Testis (tissue), 3 donors: ENCODE results near the gene NUDCD3. TPM values are rescaled to one million over a fixed set of nuclear protein-coding genes. Genes with fewer than 3 reads are reported as not detected.

ENCODE experiments used
- DNase-seq: peaks from one replicate; pipeline ENCODE4 v3.0.0-alpha.2; 2019
- H3K27ac ChIP-seq, 2 donors: fragments of 200-600 bp; sonication (generic); one replicate each; pipeline ENCODE4 v1.5.1; 2019
- H3K27me3 ChIP-seq: fragments of 200-600 bp; sonication (generic); one replicate; pipeline ENCODE4 v1.5.1; 2019
- H3K36me3 ChIP-seq: fragments of 200-600 bp; sonication (generic); one replicate; pipeline ENCODE4 v1.5.1; 2017; ENCODE audit warnings: low read depth; ENCODE audit errors: missing control alignments
- H3K4me1 ChIP-seq: fragments of 200-600 bp; sonication (generic); one replicate; pipeline ENCODE4 v1.5.1; 2019
- H3K4me3 ChIP-seq, 2 donors: fragments of 200-600 bp; sonication (generic); one replicate each; pipeline ENCODE4 v1.5.1; 2017 to 2019
- H3K9me3 ChIP-seq: fragments of 200-600 bp; sonication (generic); one replicate; pipeline ENCODE4 v1.5.1; 2017
- CTCF ChIP-seq, 3 experiments: fragments of 450-650 bp in 2 of 3; fragments of 200-600 bp in 1 of 3; sonication (generic) in 1 of 3; IDR thresholded peaks; one replicate each; pipeline ENCODE4 v1.5.1; 2016 to 2019; ENCODE audit warnings: antibody characterized with exemption in 3 of 3, mild to moderate bottlenecking in 2 of 3, moderate library complexity in 1 of 3
- POLR2A ChIP-seq: fragments of 450-650 bp; IDR thresholded peaks from one replicate; pipeline ENCODE4 v1.6.1; 2017; ENCODE audit warnings: antibody characterized with exemption, mild to moderate bottlenecking, moderate library complexity
- WGBS, 2 donors: methylation state at CpG; one replicate each; pipeline ENCODE4 v1.1.5; 2018; 5-methylcytosine and 5-hydroxymethylcytosine counted together
- intact Hi-C: fragments of 100-400 bp; cut with DNase I; formaldehyde crosslinking; loops from one replicate; pipeline ENCODE4 v1.15.1; 2023; ENCODE audit warnings: low total_unique reads
- polyA plus RNA-seq: library from polyadenylated mRNA; stranded (reverse); fragments of 350-450 nt; fragmentation: Illumina TruSeq; extraction: RNeasy Lipid Tissue Mini Kit (QIAGEN cat#74804); gene quantifications from one replicate; pipeline ENCODE4 v1.2.3, GENCODE V29; 2014; ENCODE audit warnings: low read depth, low replicate concordance; ENCODE audit not compliant: insufficient read depth
- total RNA-seq, 2 donors: library from RNA; depleted of rRNA; stranded (reverse); fragments of >200 nt; gene quantifications; one replicate each; pipeline ENCODE4 v1.2.3, GENCODE V29; 2016

Gene NUDCD3
- total and polyA plus RNA-seq, 3 donors from 2014 or later = 50.6 to 112 (median 54.6) TPM

GRCh38 chr7:44445986-44446671 is 44.3 kb downstream of the NUDCD3 start:
- no peaks in the 10 kb centered on the region for H3K36me3 ChIP-seq
- H3K27ac ChIP-seq = no peak overlapping the region
- H3K9me3 ChIP-seq = no peaks in the 10 kb centered on the region
- 47 to 55% methylated on average over 2 of the region's 2 CpGs for WGBS, 2 donors
- no peaks in the 10 kb centered on the region for H3K4me1 ChIP-seq
- intact Hi-C loops = no loop called here
- DNase-seq = no peak
- TF ChIP-seq CTCF (IDR thresholded peaks at IDR 0.05) (no peak), POLR2A (no peak)
- H3K27me3 ChIP-seq = no peaks in the 10 kb centered on the region
- no peak overlapping the region for H3K4me3 ChIP-seq

GRCh38 chr7:44441079-44441478 is 49.4 kb downstream of the NUDCD3 start:
- DNase-seq = no peak
- H3K4me3 ChIP-seq = no peak overlapping the region
- 88 to 90% methylated on average over 3 of the region's 3 CpGs for WGBS, 2 donors
- no peak overlapping the region for H3K27ac ChIP-seq
- H3K27me3 ChIP-seq = no peaks in the 10 kb centered on the region
- H3K9me3 ChIP-seq = no peaks in the 10 kb centered on the region
- intact Hi-C loops = no loop called here
- TF ChIP-seq CTCF (IDR thresholded peaks at IDR 0.05) (no peak), POLR2A (no peak)
- H3K36me3 ChIP-seq = no peaks in the 10 kb centered on the region
- no peaks in the 10 kb centered on the region for H3K4me1 ChIP-seq

- no peak for DNase-seq
- no peaks in the 10 kb centered on the region for H3K27me3 ChIP-seq
- H3K9me3 ChIP-seq = no peaks in the 10 kb centered on the region
- H3K4me1 ChIP-seq = no peaks in the 10 kb centered on the region
- H3K36me3 ChIP-seq = no peaks in the 10 kb centered on the region
- H3K27ac ChIP-seq = no peak overlapping the region
- H3K4me3 ChIP-seq = no peak overlapping the region
- TF ChIP-seq CTCF (IDR thresholded peaks at IDR 0.05) = no peak
- TF ChIP-seq POLR2A = no peak
- intact Hi-C loops = no loop called here
Measured at GRCh38 chr7:44440577-44441078, 49.8 kb downstream of the NUDCD3 start.

- no peak for TF ChIP-seq CTCF (IDR thresholded peaks at IDR 0.05)
- no peak for TF ChIP-seq POLR2A
Measured at GRCh38 chr7:44439926-44440325, 50.5 kb downstream of the NUDCD3 start.

GRCh38 chr7:44438816-44439215 is 51.6 kb downstream of the NUDCD3 start:
- 82 to 98% methylated on average over 4 of the region's 4 CpGs for WGBS, 2 donors
- intact Hi-C loops = no loop called here
- DNase-seq = no peak

More at GRCh38 chr7:44439926-44440325, 50.5 kb downstream of the NUDCD3 start:
- no peaks in the 10 kb centered on the region for H3K4me1 ChIP-seq
- no peaks in the 10 kb centered on the region for H3K9me3 ChIP-seq
- intact Hi-C loops = no loop called here
- H3K27ac ChIP-seq = no peak overlapping the region
- H3K36me3 ChIP-seq = no peaks in the 10 kb centered on the region
- DNase-seq = no peak
- H3K27me3 ChIP-seq = no peaks in the 10 kb centered on the region
- WGBS, 2 donors = 75 to 90% methylated on average over 3 of the region's 3 CpGs
- H3K4me3 ChIP-seq = no peak overlapping the region

More at GRCh38 chr7:44438816-44439215, 51.6 kb downstream of the NUDCD3 start:
- H3K4me3 ChIP-seq = no peak overlapping the region
- H3K27ac ChIP-seq = no peak overlapping the region
- no peaks in the 10 kb centered on the region for H3K27me3 ChIP-seq
- H3K4me1 ChIP-seq = no peaks in the 10 kb centered on the region
- H3K36me3 ChIP-seq = no peaks in the 10 kb centered on the region
- no peak for TF ChIP-seq POLR2A
- no peak for TF ChIP-seq CTCF (IDR thresholded peaks at IDR 0.05)
- H3K9me3 ChIP-seq = no peaks in the 10 kb centered on the region
